ENCODE results near the gene MACROD2. TPM values are rescaled to one million over a fixed set of nuclear protein-coding genes. Genes with fewer than 3 reads are reported as not detected.

Gene MACROD2
- polyA plus RNA-seq, 1 donor (not counting 4 experiments of a cell fraction or from before 2014, with no cell fraction given) = 0.71 TPM

- no peak for DNase-seq (ENCODE audit: low read depth, low spot score)
- Histone ChIP-seq H2AFZ (ENCODE audit: control insufficient read depth, low read length) (no peak overlapping the region), H3K9me3 (ENCODE audit: control insufficient read depth, low read depth, low read length) (peaks cover 8% of the 10 kb centered on the region), H3K36me3 (ENCODE audit: control insufficient read depth in 2 of 2, extremely low read depth in 1 of 2, insufficient read depth in 2 of 2, low read length in 2 of 2) (no peaks in the 10 kb centered on the region), H3K27ac (ENCODE audit: control insufficient read depth, insufficient read depth, low read length) (no peak overlapping the region), H3K4me3 (ENCODE audit: control insufficient read depth in 2 of 3, extremely low read depth in 1 of 3, insufficient read depth in 2 of 3, low read depth in 1 of 3, low read length in 3 of 3) (no peak overlapping the region), H3K4me1 (ENCODE audit: control insufficient read depth, extremely low read depth, insufficient read depth, low read length) (no peaks in the 10 kb centered on the region), H4K20me1 (ENCODE audit: control insufficient read depth, extremely low read depth, insufficient read depth, low read length) (no peaks in the 10 kb centered on the region), H3K79me2 (ENCODE audit: control insufficient read depth, insufficient read depth, low read length) (no peaks in the 10 kb centered on the region), H3K27me3 (ENCODE audit: control insufficient read depth, extremely low read depth, insufficient read depth, low read length) (no peaks in the 10 kb centered on the region), H3K9ac (ENCODE audit: control insufficient read depth, extremely low read depth, insufficient read depth, low read length) (no peak overlapping the region), H3K9me1 (ENCODE audit: control insufficient read depth, extremely low read depth, insufficient read depth, low read length) (no peaks in the 10 kb centered on the region), H3K4me2 (ENCODE audit: control insufficient read depth, extremely low read depth, insufficient read depth, low read depth, low read length) (no peak overlapping the region)
- dilution Hi-C loops (cut with MboI; ENCODE audit: extremely low pct_ligation_motif_present, low sequenced_read_pairs) = no loop called here
- FAIRE-seq = no peak
- TF ChIP-seq EZH2 (IDR thresholded peaks at IDR 0.05; ENCODE audit: low read length) (no peak), CTCF (optimal IDR thresholded peaks at IDR 0.05 in 1 of 3, IDR thresholded peaks at IDR 0.05 in 1 of 3, conservative IDR thresholded peaks at IDR 0.05 in 1 of 3; ENCODE audit: extremely low read depth in 1 of 3, insufficient read depth in 2 of 3, low read length in 3 of 3) (no peak)
These were observed 1183.3 kb downstream of the MACROD2 start for GRCh38 chr20:15178581-15178980.

DNA sequence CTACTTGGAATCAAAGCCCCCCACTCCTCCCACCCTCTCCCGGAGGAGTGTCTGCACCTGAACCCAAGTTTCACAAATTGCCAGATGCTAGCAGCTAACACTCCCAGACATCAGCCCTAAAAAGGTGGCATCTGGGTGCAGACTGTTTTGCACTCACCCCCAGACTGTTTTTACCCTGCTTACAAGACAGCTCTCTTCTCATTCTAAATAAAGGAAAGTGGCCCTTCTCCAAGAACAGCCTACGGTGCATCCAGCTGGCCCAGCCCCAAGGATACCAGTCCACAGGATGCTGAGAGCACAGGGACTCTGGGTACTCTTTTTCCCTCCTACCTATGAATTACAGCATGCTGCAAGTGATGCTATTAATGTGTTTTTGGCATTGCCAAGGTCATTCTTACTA is 1184.1 kb downstream of the MACROD2 start:
- no peak overlapping the region for H3K9ac ChIP-seq (ENCODE audit: control insufficient read depth, extremely low read depth, insufficient read depth, low read length)
- H3K4me1 ChIP-seq (ENCODE audit: control insufficient read depth, extremely low read depth, insufficient read depth, low read length) = no peaks in the 10 kb centered on the region
- H3K9me3 ChIP-seq (ENCODE audit: control insufficient read depth, low read depth, low read length) = peaks cover 8% of the 10 kb centered on the region
- no peaks in the 10 kb centered on the region for H4K20me1 ChIP-seq (ENCODE audit: control insufficient read depth, extremely low read depth, insufficient read depth, low read length)
- H3K4me3 ChIP-seq (ENCODE audit: control insufficient read depth in 2 of 3, extremely low read depth in 1 of 3, insufficient read depth in 2 of 3, low read depth in 1 of 3, low read length in 3 of 3) = no peak overlapping the region
- no peak for TF ChIP-seq EZH2 (IDR thresholded peaks at IDR 0.05; ENCODE audit: low read length)
- TF ChIP-seq CTCF (optimal IDR thresholded peaks at IDR 0.05 in 1 of 3, IDR thresholded peaks at IDR 0.05 in 1 of 3, conservative IDR thresholded peaks at IDR 0.05 in 1 of 3; ENCODE audit: extremely low read depth in 1 of 3, insufficient read depth in 2 of 3, low read length in 3 of 3) = no peak
- no peak overlapping the region for H2AFZ ChIP-seq (ENCODE audit: control insufficient read depth, low read length)
- no peaks in the 10 kb centered on the region for H3K9me1 ChIP-seq (ENCODE audit: control insufficient read depth, extremely low read depth, insufficient read depth, low read length)
- dilution Hi-C loops (cut with MboI; ENCODE audit: extremely low pct_ligation_motif_present, low sequenced_read_pairs) = no loop called here
- no peaks in the 10 kb centered on the region for H3K36me3 ChIP-seq (ENCODE audit: control insufficient read depth in 2 of 2, extremely low read depth in 1 of 2, insufficient read depth in 2 of 2, low read length in 2 of 2)
- no peak overlapping the region for H3K27ac ChIP-seq (ENCODE audit: control insufficient read depth, insufficient read depth, low read length)
- DNase-seq (ENCODE audit: low read depth, low spot score) = no peak
- H3K27me3 ChIP-seq (ENCODE audit: control insufficient read depth, extremely low read depth, insufficient read depth, low read length) = no peaks in the 10 kb centered on the region
- no peaks in the 10 kb centered on the region for H3K79me2 ChIP-seq (ENCODE audit: control insufficient read depth, insufficient read depth, low read length)
- no peak for FAIRE-seq
- H3K4me2 ChIP-seq (ENCODE audit: control insufficient read depth, extremely low read depth, insufficient read depth, low read depth, low read length) = no peak overlapping the region
